ENCODE measurements around the gene GNAZ.

GRCh38 chr22:23106344-23106743 is 36.0 kb downstream of the GNAZ start:
- no peak for TF ChIP-seq POLR2A (IDR thresholded peaks at IDR 0.05)
- no peak for TF ChIP-seq CTCF (IDR thresholded peaks at IDR 0.05)
